Sigmoid colon (tissue), 4 donors: Measurements from ENCODE around the gene PXN.

Source experiments
- EP300 ChIP-seq, 4 donors: sonication (generic); formaldehyde crosslinking; IDR thresholded peaks; one replicate each; pipeline ENCODE4 v1.6.1; 2017; ENCODE audit warnings: antibody characterized with exemption in 4 of 4
- POLR2A ChIP-seq, 2 donors: fragments of 450-650 bp; IDR thresholded peaks; one replicate each; pipeline ENCODE4 v1.6.1; 2016; ENCODE audit warnings: antibody characterized with exemption in 2 of 2, mild to moderate bottlenecking in 2 of 2, moderate library complexity in 2 of 2
- TF ChIP-seq, protein P1 (sequence below), 4 experiments: fragments of 450-650 bp in 3 of 4; fragments of 200-600 bp in 1 of 4; IDR thresholded peaks; one replicate each; pipeline ENCODE4 v1.5.1; 2016 to 2019; ENCODE audit warnings: antibody characterized with exemption in 4 of 4, mild to moderate bottlenecking in 3 of 4, moderate library complexity in 2 of 4

GRCh38 chr12:120237360-120238171 is 28.0 kb downstream of the PXN start:
- TF ChIP-seq, protein P1, sequence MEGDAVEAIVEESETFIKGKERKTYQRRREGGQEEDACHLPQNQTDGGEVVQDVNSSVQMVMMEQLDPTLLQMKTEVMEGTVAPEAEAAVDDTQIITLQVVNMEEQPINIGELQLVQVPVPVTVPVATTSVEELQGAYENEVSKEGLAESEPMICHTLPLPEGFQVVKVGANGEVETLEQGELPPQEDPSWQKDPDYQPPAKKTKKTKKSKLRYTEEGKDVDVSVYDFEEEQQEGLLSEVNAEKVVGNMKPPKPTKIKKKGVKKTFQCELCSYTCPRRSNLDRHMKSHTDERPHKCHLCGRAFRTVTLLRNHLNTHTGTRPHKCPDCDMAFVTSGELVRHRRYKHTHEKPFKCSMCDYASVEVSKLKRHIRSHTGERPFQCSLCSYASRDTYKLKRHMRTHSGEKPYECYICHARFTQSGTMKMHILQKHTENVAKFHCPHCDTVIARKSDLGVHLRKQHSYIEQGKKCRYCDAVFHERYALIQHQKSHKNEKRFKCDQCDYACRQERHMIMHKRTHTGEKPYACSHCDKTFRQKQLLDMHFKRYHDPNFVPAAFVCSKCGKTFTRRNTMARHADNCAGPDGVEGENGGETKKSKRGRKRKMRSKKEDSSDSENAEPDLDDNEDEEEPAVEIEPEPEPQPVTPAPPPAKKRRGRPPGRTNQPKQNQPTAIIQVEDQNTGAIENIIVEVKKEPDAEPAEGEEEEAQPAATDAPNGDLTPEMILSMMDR (IDR thresholded peaks at IDR 0.05) = no peak
- TF ChIP-seq EP300 (IDR thresholded peaks at IDR 0.05) (no peak), POLR2A (IDR thresholded peaks at IDR 0.05) (no peak)
